ENCODE measurements around the gene CCT4.
"Not testable (repeated sequence)": the region's sequence is repeated elsewhere in the genome, so short reads cannot be mapped to it uniquely, and the experiment has no call there.

The CCT4 gene

GRCh38 chr2:61878761-61879160 is 9.7 kb downstream of the CCT4 start:
- no peak for DNase-seq (ENCODE audit: low read depth)

DNA sequence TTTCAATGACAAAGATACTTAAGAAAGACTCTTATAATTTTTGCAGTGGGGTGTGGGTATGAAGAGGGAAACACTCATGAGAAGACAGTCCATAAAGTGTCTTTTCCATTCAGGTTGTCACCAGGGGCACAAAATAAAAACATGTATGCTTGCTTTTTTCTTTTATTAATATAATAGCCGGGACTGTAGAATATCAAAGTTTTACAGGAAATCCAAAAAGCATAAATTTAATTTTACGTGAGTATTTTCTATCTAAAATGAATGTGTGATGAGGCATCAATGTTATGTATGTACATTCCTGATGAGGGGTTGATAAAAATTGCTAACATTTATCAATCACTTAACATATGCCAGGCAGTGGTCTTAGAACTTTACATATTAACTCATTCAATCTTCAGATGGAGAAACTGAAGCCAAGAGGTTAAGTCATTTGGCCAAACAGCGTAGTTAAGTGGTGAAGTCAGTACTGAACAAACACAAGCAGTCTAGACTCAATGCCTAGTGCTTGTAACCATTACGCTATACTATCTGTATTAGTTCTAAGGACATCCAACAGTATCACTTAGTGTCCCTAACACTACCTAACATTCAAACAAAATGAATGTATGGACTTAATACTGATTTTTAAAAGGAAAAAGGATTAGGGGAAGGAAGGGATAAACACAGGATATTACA is 10.7 kb downstream of the CCT4 start:
- DNase-seq (ENCODE audit: low read depth), result no peak

GRCh38 chr2:61876400-61876799 is 12.1 kb downstream of the CCT4 start:
- DNase-seq (ENCODE audit: low read depth), result no peak

DNA sequence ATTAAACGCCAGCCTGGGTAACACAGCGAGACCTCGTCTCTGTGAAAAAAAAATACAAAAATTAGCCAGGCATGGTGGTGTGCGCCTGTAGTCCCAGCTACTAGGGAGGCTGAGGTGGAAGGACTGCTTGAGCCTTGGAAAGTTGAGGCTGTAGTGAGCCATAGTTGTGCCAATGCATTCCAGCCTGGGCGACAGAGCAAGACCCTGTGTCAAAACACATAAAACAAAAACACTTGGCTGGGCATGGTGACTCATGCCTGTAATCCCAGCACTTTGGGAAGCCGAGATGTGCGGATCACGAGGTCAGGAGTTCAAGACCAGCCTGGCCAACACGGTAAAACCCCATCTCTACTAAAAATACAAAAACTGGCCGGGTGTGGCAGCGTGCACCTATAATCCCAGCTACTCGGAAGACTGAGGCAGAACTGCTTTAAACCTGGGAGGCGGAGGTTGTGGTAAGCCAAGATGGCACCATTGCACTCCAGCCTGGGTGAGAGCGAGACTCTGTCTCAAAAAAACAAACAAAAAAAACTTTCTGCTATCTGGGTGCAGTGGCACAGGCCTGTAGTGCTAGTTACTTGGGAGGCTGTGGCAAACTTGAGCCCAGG is 21.9 kb downstream of the CCT4 start:
- not testable (repeated sequence) for DNase-seq (ENCODE audit: low read depth)

GRCh38 chr2:61862085-61862484 is 26.4 kb downstream of the CCT4 start:
- DNase-seq (ENCODE audit: low read depth), result no peak

- DNase-seq (ENCODE audit: low read depth), result no peak
These were observed 31.2 kb downstream of the CCT4 start for GRCh38 chr2:61857224-61857623.

DNA sequence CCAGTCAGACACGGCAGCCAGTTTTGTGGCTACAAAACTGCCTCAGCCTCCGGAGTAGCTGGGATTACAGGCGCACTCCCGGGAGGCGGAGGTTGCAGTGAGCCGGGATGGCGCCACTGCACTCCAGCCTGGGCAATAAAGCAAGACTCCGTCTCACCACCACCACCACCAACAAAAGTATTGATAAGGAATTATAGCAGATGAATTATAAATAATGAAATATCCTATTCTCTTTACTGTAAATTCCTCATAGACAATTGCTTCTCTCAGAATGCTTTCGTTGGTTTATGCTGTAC is 33.2 kb downstream of the CCT4 start:
- no peak for DNase-seq (ENCODE audit: low read depth)

DNA sequence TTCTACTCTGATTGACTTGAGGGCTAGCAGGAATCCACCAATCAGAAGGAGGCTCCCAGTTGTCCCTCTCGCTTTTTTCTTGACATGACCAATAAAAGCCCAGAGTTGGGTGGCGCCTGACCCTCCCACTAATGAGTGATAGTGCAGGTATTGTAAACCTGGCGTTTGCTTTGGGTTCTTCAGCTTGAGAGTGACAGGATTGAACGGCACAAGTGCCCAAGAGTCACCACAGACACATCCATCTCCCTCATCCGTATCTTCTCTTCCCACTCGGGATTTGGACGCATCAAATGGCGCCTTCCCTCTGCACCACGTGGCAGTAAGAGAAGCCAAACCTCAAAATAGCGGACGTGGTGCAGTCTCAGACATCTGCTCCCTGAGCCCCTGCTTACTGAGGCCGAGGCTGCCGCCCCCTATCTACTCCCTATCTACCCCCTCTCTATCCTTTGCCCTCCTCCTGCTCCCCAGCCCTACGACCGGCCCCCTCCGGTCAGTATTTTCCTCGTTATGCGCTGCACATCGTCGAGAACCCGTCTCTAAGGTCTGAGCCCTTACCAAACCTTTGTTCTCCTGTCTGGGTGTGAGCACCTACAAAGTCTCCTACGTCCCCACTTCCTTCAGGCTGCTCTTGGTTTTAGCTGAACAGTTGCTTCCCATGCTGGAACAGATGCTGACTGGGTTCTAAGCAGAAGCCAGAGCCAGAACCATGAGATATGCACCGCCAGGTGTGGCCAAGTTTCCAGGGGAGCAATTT is 33.7 kb downstream of the CCT4 start:
- DNase-seq (ENCODE audit: low read depth), result peak; percentile 99

DNA sequence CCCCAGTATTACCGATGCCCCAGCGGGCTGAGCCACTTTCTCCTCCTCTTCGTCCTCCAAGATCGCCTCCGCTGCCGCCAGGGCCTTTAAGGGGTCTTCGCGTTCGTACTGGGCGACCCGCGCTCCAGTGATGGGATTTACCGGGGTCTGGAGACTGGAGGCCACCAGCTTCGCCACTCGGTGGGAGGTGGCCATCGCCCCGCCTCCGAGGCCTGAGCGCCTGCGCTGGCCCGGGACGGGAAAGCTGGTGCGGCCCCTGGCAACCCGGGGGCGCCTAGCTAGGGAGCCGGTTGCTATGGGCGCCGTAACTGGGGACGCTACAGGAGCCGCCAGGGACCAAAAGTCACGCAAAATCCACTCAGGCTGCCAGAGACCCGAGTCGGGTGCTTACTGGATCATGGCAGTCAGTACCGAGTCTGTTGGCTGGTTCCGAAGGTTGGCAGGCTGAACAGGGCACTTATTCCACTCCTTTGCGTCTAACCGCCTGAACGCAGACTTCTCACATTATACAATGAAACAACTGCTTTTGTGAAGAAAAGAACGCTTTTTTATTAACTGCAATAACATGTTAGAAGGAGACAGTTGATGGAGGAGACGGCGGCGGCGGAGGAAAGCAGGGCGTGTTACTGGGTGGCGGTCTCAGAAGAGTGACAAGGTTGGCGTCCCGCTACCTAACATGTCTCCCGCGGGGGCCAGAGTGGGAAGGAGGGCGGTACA is 34.5 kb downstream of the CCT4 start, which contains the start of gene FAM161A:
FAM161A (minus strand) TSS at position 214 of the 717 bp plus-strand sequence; CDS start at position 195, 19 bp downstream.
- peak; percentile 85 for DNase-seq (ENCODE audit: low read depth)

GRCh38 chr2:61853086-61853846 is 35.2 kb downstream of the CCT4 start:
- DNase-seq (ENCODE audit: low read depth), result peak; percentile 73

DNA sequence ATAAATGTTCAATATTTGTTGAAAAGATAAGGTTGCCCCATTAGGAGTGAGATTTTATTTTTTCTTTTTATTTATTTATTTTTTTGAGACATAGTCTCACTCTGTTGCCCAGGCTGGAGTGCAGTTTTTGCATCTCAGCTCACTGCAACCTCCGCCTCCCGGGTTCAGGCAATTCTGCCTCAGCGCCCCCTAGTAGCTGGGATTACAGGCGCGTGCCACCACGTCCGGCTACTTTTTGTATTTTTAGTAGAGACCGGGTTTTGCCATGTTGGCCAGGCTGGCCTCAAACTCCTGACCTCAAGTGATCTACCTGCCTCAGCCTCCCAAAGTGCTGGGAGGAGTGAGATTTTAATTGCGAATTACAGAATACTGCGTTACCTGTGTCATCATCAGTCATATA is 37.2 kb downstream of the CCT4 start:
- not testable (repeated sequence) for DNase-seq (ENCODE audit: low read depth)

DNA sequence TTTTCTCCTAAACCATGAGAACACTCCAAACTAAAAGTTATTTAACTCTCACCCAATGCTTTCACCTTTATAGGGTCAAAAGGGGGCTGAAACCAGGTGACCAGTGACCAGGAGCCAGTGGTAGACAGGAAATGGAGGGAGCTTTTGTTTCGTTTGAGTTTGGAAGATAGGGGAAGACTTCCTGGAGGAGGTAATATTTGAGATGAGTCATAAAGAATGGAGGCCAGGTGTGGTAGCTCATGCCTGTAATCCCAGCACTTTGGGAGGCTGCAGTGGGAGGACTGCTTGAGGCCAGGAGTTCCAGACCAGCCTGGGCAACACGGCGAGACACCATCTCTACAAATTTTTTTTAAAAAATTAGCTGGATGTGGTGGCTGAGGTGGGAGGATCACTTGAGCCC is 43.1 kb downstream of the CCT4 start:
- DNase-seq (ENCODE audit: low read depth), result no peak

DNA sequence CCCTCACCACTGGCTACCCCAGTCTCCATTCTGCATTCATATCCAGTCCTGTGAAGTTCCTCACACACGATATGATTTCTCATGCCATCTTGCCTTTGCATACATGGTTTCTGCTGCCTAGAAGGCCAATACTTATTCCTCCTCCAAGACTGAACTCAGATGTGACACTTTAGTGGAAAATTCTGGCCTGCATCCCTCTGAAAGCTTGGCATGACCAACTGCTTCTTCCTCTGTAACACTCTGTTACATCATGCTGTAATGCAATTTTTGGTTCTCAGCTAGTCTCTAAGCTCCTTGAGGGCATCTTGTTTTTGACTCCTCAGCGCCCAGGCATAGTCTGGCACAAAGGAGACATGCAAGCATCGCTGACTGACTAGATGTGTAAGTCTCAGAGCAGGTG is 47.2 kb downstream of the CCT4 start:
- no peak for DNase-seq (ENCODE audit: low read depth)

DNA sequence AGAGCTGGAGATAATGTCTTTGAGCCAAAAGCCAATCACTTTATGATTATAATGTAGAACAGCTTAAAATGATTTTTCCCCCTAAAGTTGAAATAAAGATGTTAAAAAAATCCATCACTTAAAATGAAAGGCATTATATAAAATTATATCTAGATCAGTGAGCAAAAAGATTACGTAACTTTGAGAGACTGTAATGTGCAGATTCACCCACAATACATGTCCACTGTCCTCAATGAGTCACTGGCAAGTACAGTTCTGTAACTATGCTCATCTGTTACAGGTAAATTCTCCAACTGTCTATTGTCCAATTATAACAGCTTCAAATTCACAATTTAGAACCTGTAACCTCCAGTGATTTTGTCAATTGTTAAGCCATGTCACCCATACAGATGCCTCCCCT is 53.6 kb downstream of the CCT4 start:
- peak; percentile 15 for DNase-seq (ENCODE audit: low read depth)

DNA sequence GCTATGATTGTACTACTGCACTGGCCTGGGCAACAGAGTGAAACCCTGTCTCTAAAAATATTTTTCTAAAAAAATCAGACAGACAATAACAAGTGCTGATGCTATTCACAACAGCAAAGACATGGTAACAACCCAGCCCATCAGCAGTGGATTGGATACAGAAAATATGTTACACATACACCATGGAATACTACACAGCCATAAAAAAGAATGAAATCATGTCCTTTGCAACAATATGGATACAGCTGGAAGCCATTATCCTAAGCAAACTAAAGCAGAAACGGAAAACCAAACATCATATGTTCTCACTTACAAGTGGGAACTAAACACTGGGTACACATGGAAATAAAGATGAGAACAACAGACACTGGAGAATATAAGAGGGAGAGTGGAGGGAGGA is 54.5 kb downstream of the CCT4 start:
- DNase-seq (ENCODE audit: low read depth), result no peak

DNA sequence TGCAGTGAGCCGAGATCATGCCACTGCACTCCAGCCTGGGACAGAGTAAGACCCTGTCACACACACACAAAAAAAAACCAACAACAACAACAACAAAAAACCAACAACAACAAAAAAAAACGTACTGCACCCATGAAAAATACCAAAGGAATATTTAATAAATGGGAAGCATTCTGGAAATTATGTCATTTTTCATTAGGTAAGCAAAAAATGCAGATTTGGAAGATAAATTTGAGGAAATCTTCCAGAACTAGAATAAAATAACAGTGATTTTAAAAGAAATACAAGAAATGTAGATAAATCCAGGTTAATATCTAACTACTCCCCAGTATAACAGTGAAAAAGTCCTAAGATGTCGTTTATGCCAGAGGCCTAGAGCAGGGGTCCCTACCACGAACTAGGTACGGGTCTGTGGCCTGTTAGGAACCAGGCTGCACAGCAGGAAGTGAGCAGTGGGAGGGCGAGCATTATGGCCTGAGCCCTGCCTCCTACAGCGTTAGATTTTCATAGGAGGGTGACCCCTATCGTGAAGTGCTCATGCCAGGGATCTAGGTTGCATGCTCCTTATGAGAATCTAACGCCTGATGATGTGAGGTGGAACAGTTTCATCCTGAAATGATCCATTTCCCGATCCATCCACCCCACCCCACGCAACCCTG is 56.1 kb downstream of the CCT4 start:
- no peak for DNase-seq (ENCODE audit: low read depth)

GRCh38 chr2:61822255-61822654 is 66.2 kb downstream of the CCT4 start:
- no peak for DNase-seq (ENCODE audit: low read depth)
